RWPE2 (cell line): ENCODE data around the gene IPO13.

Experiments
- ATAC-seq: fragments of 200-7000 bp; cut with Tn5 transposase; 3 replicates; pipeline ENCODE4 v1.9.1; 2021; ENCODE audit warnings: low read depth
- DNase-seq: peaks from one replicate; pipeline ENCODE4 v3.0.0-alpha.2; 2020; ENCODE audit warnings: low spot score
- H3K27ac ChIP-seq: fragments of 450-650 bp; 2 replicates; pipeline ENCODE4 v1.5.1; 2017; ENCODE audit warnings: mild to moderate bottlenecking; ENCODE audit not compliant: poor library complexity, severe bottlenecking
- H3K27me3 ChIP-seq: fragments of 250-450 bp; sonication (Bioruptor Pico); 2 replicates; pipeline ENCODE4 v1.5.1; 2021; ENCODE audit warnings: mild to moderate bottlenecking, moderate library complexity; ENCODE audit not compliant: insufficient read depth, poor library complexity, severe bottlenecking
- H3K36me3 ChIP-seq: fragments of 250-450 bp; sonication (Bioruptor Pico); 2 replicates; pipeline ENCODE4 v1.5.1; 2020; ENCODE audit warnings: low read depth, mild to moderate bottlenecking, moderate library complexity
- H3K4me1 ChIP-seq: fragments of 250-450 bp; sonication (Bioruptor Pico); 2 replicates; pipeline ENCODE4 v1.5.1; 2021; ENCODE audit warnings: mild to moderate bottlenecking, moderate library complexity; ENCODE audit not compliant: insufficient read depth, poor library complexity, severe bottlenecking
- H3K4me3 ChIP-seq: fragments of 250-450 bp; sonication (Bioruptor Pico); 2 replicates; pipeline ENCODE4 v1.5.1; 2021; ENCODE audit warnings: mild to moderate bottlenecking, moderate library complexity; ENCODE audit not compliant: severe bottlenecking
- H3K9me3 ChIP-seq: fragments of 250-450 bp; sonication (Bioruptor Pico); 2 replicates; pipeline ENCODE4 v1.5.1; 2021; ENCODE audit warnings: mild to moderate bottlenecking, moderate library complexity; ENCODE audit not compliant: severe bottlenecking
- CTCF ChIP-seq: fragments of 450-650 bp; IDR thresholded peaks from one replicate; pipeline ENCODE4 v1.5.1; 2017; ENCODE audit warnings: mild to moderate bottlenecking, moderate library complexity; ENCODE audit not compliant: poor library complexity, severe bottlenecking

The IPO13 gene

GRCh38 chr1:43963890-43964289 lies 17.1 kb downstream of the IPO13 start:
- TF ChIP-seq CTCF, result no peak
- peaks cover 6% of the 10 kb centered on the region for H3K36me3 ChIP-seq
- DNase-seq, result no peak
- ATAC-seq, result no peak
- no peaks in the 10 kb centered on the region for H3K9me3 ChIP-seq
- H3K4me1 ChIP-seq, result no peaks in the 10 kb centered on the region
- no peaks in the 10 kb centered on the region for H3K27me3 ChIP-seq
- no peak overlapping the region for H3K27ac ChIP-seq
- H3K4me3 ChIP-seq, result no peak overlapping the region

GRCh38 chr1:43965316-43965715 lies 18.6 kb downstream of the IPO13 start:
- no peaks in the 10 kb centered on the region for H3K9me3 ChIP-seq
- TF ChIP-seq CTCF, result no peak
- no peaks in the 10 kb centered on the region for H3K27me3 ChIP-seq
- H3K27ac ChIP-seq, result no peak overlapping the region
- DNase-seq (no peak), ATAC-seq (no peak)
- H3K36me3 ChIP-seq, result peaks cover 4% of the 10 kb centered on the region; the same call in 1 of the 2 replicates
- no peak overlapping the region for H3K4me3 ChIP-seq
- no peaks in the 10 kb centered on the region for H3K4me1 ChIP-seq

- DNase-seq (no peak), ATAC-seq (no peak)
- Histone ChIP-seq H3K4me3 (no peak overlapping the region), H3K9me3 (no peaks in the 10 kb centered on the region), H3K4me1 (no peaks in the 10 kb centered on the region), H3K36me3 (peaks cover 4% of the 10 kb centered on the region; the same call in 1 of the 2 replicates), H3K27me3 (no peaks in the 10 kb centered on the region), H3K27ac (no peak overlapping the region)
- TF ChIP-seq CTCF, result no peak
These were observed 21.7 kb downstream of the IPO13 start for GRCh38 chr1:43968348-43968948.

GRCh38 chr1:43969416-43969745 lies 22.6 kb downstream of the IPO13 start:
- H3K27me3 ChIP-seq, result no peaks in the 10 kb centered on the region
- H3K4me3 ChIP-seq, result peak overlapping the region; percentile 86
- no peak for ATAC-seq
- no peak for DNase-seq
- peaks cover 4% of the 10 kb centered on the region; the same call in 1 of the 2 replicates for H3K36me3 ChIP-seq
- TF ChIP-seq CTCF, result no peak
- no peaks in the 10 kb centered on the region for H3K4me1 ChIP-seq
- H3K9me3 ChIP-seq, result no peaks in the 10 kb centered on the region
- no peak overlapping the region for H3K27ac ChIP-seq

GRCh38 chr1:43969746-43970466 lies 23.2 kb downstream of the IPO13 start, which contains the start of gene DPH2:
TSS of gene DPH2 (plus strand) at chr1:43970010. CDS start at chr1:43970176, 166 bp downstream.
- H3K36me3 ChIP-seq, result peaks cover 4% of the 10 kb centered on the region; the same call in 1 of the 2 replicates
- no peaks in the 10 kb centered on the region for H3K27me3 ChIP-seq
- peak within 1 kb of the TSS; percentile 86 for H3K4me3 ChIP-seq
- H3K4me1 ChIP-seq, result no peaks in the 10 kb centered on the region
- ATAC-seq (peak; percentile 93), DNase-seq (peak; percentile 97)
- H3K9me3 ChIP-seq, result no peaks in the 10 kb centered on the region
- no peak within 1 kb of the TSS for H3K27ac ChIP-seq
- no peak for TF ChIP-seq CTCF
